GM18498 (cell line): ENCODE data around the gene BCL2.

ENCODE experiments used
- ATAC-seq: cut with Tn5 transposase; IDR thresholded peaks from one replicate; pipeline ENCODE4 v1.9.1; 2021; ENCODE audit warnings: mild to moderate bottlenecking, moderate library complexity; ENCODE audit not compliant: unreplicated experiment

The BCL2 gene

DNA sequence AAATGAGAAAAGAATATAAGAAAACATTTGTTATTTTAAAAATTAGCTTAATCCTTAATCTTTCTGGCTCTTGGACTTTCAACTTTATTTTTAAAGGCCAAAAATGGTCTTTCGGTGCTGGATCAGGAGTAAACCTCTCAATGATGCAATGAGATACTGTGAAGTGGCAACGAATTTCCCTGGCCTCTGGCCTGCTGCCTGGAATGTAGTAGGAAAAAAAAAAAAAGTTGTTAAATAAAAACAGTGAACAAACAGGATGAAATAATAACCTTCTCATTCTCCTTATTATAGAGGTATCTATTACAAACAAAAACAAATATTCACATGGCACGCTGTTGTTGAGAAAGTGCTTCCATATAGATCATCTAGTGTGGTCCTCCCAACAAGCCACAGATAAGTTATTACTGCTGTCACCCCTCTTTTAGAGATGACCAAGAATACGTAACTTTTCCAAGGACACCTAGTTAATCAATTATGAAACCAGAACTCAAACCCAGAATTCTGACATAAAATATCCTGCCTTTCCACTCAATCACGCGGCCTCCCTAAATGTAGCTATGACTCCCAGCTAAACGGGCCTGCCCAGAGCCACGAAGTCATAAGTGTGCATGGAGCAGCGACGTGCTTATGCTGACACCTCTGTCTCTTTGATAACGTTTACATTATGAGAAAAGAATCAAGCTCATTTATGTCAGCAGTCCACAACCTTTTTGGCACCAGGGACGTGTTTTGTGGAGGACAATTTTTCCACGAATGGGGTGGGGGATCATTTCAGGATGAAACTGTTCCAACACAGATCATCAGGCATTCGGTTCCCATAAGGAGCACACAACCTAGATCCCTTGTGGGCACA, 170.9 kb downstream of the BCL2 start:
- no peak for ATAC-seq

- no peak for ATAC-seq
Observed at GRCh38 chr18:63147973-63148372, 171.6 kb downstream of the BCL2 start.

DNA sequence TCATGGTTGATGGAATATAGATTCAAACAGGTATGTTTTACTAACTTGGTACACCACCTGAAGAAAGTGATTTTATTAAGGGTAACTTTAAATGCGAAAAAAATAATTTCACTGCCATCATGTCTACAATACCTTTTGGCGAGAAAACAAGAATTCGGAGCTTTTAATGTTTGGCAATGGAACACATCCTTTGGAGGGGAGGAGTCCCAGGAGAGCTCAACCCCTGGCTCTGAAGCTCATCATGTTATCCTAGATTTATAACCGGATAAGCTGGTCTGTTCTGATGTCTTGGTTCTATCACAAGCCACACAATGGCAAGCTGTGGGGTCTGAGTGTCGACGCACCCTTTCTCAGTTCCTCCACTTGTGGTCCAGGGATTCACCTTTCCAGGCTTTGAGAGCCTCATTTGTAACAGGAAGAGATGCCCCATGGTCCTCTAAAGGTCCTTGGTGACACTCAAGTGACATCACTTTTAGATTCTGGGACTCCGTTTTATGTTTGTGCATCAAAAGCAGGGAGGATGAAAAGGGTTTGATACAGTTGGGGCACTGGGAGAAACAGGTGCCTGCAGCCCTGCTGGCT, 172.7 kb downstream of the BCL2 start:
- ATAC-seq: no peak

DNA sequence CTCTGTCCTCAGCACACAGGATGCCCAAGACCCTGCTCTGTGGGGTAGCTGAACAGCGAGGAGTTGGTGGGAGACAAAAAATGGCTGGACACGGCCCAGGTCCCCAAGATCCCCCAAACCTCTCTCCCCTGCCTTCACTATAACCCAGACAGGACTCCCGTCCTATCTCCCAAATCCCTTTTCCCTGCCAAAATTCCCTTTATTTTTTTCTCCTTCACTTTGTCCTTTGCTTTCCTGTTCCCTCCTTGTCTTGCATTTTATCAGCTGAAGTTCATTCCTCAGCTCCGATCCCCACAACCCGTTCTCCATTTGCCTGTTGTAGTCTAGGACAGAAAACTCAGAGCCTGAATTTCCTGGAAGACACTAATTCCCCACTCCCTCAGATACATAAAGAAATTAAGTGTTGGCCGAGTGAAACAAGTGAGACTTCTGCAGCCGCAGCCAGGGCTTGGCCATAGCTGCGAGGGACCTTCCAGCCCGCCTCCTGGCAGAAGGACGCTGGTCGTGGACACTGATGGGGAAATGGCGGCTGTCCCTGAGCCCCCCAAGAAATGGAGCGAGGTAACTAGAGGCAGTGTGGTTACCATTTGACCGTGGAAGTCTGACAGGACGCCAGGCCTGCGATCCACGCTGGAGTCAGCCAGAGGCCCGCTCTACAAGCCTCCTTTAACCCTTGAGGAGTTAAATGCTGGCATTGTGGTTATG, 173.6 kb downstream of the BCL2 start:
- ATAC-seq: no peak

DNA sequence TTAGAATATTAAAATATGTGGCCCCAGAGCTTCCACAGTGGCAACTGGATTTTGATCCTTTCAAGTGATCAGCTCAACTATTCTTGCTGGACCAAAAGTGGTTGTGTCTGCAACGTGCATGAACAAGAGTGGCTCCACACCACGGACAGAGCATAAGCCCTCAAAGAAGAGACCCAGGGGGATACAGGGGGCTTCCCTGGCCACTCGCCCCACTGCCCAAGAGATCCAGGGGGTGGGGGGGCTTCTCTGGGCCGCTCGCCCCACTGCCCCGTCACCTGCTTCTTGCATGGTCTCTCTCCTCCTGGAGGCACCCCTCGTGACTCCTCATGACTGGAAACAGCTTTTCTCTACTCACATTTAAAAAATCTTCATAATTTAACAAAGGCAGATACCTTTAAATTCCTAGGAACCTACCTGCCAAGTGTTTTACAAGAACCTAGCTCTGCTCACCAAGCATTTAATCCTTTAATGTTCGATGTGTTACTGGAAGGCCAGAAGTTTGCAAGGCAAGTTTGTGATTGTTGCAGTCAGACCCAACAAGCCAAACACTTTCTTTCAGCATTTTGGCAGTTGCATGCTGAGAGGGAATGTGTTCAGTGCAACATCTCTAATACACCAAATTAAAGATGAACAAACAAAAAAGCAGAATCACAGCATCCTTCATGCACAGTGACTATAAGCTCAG, 174.3 kb downstream of the BCL2 start:
- ATAC-seq: no peak

DNA sequence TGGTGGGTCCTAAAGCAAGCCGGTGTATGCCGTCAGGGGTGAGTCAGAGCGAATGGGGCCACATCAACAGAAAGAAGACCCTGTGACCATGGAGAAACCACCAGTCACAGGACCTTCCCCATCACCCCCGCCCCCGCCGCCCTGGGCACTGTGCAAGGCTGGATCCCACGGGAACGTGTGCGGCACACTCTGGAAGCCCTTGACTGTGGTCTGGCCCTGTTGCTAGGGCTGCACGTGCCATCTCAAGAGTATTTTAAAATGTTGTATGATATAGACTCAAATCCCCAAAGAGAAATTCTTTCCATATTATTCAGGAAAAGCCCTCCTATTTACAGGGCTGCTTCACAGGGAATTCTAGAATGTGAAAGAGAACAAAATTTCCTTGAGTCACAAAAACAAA, 174.8 kb downstream of the BCL2 start:
- ATAC-seq: no peak

DNA sequence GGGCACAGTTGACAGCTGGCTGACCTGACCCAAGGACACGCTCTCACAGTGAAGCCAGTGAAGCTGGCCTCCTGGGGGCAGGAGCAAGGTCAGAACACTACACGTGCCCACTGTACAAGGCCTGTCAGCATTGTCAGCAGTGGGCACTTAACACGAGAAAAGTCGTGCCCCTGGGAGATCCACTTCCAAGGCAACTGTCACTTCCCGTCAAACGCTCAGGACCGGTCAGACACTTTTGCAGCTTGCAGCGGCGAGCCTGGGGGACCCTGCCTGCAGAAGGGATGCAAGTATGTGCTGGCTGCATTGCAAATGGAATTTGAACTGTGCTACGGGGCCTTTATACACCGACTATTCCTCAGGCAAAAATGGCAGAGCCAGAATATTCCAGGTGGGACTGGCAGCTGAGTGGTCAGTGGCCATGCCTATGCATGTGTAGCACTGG, 176.2 kb downstream of the BCL2 start:
- no peak for ATAC-seq

GRCh38 chr18:63142594-63143225, 176.9 kb downstream of the BCL2 start:
- ATAC-seq: no peak

DNA sequence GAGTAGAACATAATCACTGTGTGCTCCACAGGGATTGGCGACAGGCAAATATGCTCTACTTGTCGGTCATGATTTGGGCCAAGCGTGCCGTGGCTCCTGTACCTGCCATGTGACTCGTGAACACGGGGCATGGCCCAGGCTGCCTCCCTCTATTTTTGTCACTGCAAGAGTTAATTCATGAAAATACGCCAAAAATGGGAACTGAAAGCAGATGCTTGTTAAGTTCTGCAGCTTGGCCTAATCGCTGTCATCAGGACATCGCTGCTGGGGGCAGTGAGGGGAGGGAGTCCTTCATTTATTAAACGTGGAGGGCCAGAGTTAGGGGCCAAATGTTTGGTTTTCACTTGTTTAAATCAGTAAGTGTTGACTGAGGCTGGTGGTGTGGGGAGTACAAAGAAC, 177.8 kb downstream of the BCL2 start:
- peak; percentile 49 for ATAC-seq

DNA sequence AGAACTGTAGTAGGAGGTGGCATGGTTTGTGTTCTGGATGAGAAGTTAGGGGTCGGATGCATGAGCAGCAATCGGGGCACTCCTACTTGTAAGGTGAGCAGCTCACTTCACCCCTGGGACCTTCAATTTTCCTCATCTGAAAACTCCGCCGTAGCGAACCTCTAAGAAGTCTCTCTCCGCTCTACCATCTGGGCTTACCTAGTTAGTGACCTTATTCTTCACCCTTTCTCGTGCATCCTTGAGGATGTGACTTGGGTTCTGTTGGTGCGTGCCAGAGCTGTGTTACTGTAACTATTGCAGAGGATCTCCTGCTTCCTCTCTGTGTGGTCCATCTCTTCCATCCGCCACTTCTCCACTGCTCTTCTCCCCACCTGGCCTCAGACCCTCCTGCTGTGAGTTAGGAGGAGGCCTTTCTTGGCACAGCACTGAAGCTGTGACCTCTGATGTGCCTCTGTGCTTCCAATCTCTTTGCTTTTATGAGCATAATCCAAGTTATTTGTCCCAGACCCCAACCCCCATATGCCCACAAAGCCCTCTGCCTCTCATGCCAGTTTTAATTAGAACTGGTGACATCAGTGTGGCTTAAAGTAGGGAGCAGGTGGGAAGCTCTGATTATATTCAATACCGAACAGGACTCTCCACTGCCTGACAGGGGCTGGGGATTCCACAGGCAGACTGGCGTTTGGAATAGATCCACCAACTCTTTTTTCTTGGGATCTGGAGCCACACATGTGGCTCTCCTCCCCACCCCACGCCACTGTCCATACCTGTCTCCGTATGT, 178.4 kb downstream of the BCL2 start:
- ATAC-seq: no peak

- ATAC-seq: no peak
Observed at GRCh38 chr18:63140038-63140450, 179.5 kb downstream of the BCL2 start.

- peak; percentile 56 for ATAC-seq
Observed at GRCh38 chr18:63138436-63139340, 180.9 kb downstream of the BCL2 start.

DNA sequence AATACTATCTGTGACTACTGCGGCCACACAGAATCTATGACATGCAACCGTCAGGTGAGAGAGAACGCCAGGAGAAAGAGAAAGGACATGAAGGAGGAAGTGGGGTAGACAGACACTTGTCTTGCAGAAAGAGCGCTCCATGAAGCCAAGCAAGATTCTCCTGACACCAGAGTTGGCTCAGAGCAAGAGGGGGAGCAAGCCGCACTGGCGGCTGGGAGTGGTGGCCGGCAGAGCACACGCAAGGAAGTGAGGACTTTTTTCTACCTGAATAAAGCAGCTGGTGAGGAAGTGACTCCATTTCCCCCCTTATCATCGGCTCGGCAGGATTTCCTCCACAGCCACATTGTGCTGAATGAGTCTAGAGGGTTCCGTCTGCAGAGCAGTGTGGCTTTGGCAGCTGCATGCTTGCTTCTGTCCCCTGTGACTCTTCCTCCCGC, 181.6 kb downstream of the BCL2 start:
- peak; percentile 24 for ATAC-seq

- no peak for ATAC-seq
Observed at GRCh38 chr18:63135101-63135500, 184.5 kb downstream of the BCL2 start.

DNA sequence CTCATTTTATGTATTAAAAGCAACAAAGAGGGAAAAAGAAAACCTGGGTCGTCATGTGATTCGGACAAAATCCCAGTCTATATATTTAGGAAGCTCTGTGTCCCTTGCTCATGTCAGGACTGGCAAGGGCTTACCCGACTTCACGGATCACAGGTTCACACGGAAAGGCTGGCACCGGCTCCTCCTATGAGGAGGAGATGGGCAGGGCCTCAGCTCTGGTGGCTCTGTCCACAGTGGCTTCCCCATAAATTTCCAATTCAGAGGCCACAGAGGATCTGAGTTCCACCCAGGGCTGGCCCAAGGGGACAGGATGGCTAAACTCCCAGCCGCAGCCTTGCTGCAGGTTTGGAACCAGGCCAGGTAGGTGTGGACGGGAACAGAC, 186.8 kb downstream of the BCL2 start:
- no peak for ATAC-seq

DNA sequence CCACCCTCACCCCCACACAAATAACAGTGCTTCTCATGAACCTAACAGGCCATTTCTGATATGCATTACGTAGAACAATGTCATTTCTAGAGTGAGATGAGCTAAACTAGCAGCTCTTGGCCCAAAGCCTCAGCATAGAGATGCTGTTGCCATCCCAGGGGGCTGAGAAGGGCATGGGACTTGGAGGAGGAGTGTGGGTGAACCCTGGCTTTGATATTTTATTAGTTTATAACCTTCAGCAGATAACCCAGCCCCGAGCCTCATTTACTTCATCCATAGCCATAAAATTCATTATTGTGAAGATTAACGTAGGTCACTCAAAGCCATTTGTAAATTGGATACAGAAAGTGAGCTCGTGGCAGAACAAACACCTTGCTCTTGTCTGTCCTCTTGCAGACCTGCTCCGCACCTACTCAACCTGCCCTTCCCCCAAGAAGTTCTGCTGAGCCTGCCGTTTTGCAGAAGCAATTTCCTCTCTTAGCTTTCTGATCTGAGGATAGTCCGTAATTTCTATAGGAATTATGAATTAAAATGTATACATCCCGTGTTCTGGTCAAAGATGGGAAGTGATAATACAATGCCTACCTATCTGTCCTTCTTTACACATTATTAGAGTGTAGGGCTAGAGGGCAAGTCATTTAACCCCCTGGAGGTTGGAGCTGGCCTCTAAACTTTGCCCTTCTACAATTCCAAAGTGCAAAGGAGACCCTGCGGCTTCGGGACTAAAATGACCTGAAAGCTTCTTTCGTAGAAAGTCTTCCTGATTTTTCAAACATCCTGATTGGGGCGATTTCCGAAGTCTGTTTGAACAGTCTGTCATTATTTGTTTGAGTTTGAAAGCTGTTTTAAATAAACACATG, 187.4 kb downstream of the BCL2 start:
- ATAC-seq: no peak

DNA sequence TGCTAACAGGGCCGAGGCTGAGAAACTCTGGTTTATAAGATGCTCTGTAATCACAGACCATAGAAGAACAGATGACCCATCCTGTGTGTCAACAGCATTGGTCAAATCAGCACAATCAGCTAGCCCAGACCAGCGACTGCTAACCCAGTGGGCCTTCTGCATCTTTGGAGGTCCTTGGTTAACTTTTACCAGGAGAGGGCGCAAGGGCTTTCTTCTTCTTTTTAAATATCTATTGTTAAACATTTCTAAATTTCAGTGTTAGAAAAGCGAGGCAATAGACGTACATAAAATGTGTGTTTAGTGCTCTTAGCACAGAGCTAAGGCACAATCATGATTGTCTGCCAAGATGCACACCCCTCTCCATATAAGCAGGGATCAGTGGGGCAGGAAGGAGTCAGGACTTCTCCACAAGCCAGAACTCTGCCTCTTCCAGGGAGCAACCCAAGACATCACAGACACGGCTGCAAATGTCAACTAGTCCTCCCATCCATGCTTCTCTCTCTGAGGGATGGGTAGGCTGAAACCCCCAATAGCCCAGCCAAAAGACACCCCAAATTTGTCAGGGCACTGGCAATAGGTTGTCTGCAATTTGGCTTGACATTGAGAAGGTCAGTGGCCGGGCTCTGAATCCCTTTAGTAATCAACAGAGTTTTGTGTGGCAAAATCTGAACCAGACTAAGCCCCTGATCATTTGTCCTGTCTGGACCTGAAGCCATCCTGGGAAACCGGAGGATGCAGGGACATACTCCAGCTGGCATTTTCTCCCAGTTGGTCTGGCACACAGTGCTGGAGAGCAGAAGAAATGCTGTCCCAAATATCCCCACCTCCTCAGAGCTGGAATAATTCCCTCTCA, 188.2 kb downstream of the BCL2 start:
- ATAC-seq: no peak
